AG04450 (cell line): ENCODE data around the gene ZNF365. TPM values are rescaled to one million over a fixed set of nuclear protein-coding genes. Genes with fewer than 3 reads are reported as not detected.

Experiments used
- CTCF ChIA-PET: fragments of 300-600, 350-600 bp; formaldehyde crosslinking; extraction: SDS; loops from one replicate; lab custom pipeline; 2022; ENCODE audit warnings: antibody characterized with exemption, inconsistent platforms; lab: Charles Lee
- POLR2A ChIA-PET: fragments of 350-600 bp; formaldehyde crosslinking; extraction: SDS; loops from one replicate; lab custom pipeline; 2021; ENCODE audit warnings: antibody characterized with exemption, inconsistent platforms; lab: Yijun Ruan, JAX
- DNase-seq: peaks from one replicate; pipeline ENCODE4 v3.0.0-alpha.2; 2011; ENCODE audit warnings: low read depth, low spot score
- H3K27ac ChIP-seq: one replicate; pipeline ENCODE4 v1.5.1; 2012; ENCODE audit warnings: low read depth, low read length, control low read depth
- H3K27me3 ChIP-seq: one replicate; pipeline ENCODE4 v1.6.0; 2012; ENCODE audit warnings: low read length; ENCODE audit not compliant: control insufficient read depth, insufficient read depth
- H3K4me3 ChIP-seq: 2 replicates; pipeline ENCODE4 v1.5.1; 2011; ENCODE audit warnings: mild to moderate bottlenecking, low read depth, low read length, control low read depth
- H3K9me3 ChIP-seq: 2 replicates; pipeline ENCODE4 v1.5.1; 2012; ENCODE audit warnings: low read length; ENCODE audit not compliant: control insufficient read depth, insufficient read depth
- CTCF ChIP-seq: IDR thresholded peaks from 2 replicates; pipeline ENCODE4 v1.5.1; 2011; ENCODE audit warnings: low read depth, low read length, control low read depth, inconsistent platforms
- polyA plus RNA-seq: library from polyadenylated mRNA; depleted of rRNA; stranded (reverse); fragments of >200 nt; gene quantifications from 2 replicates; pipeline ENCODE4 v1.2.3, GENCODE V29; 2011; rRNA removed
- small RNA-seq: library from RNA; depleted of rRNA; stranded (forward); fragments of <200 nt; gene quantifications from one replicate; pipeline ENCODE3, GENCODE V24; 2012; ENCODE audit warnings: low read depth; ENCODE audit not compliant: insufficient read length

The ZNF365 gene
- polyA plus RNA-seq, 1 experiment, result 3.9 TPM

- DNase-seq, result no peak
- H3K27me3 ChIP-seq, result no peaks in the 10 kb centered on the region
- no peak for TF ChIP-seq CTCF
- H3K9me3 ChIP-seq, result no peaks in the 10 kb centered on the region
- H3K4me3 ChIP-seq, result no peak overlapping the region
- ChIA-PET CTCF (interaction anchor here (0.6 to 5.5 kb wide), 3 partner anchors 14 to 706 kb away, joined by 3 to 48 read pairs (median 4); no protein-coding TSS in a partner anchor), POLR2A (no interaction called here)
- H3K27ac ChIP-seq, result no peak overlapping the region
Measured at GRCh38 chr10:62451611-62451975, 77.4 kb downstream of the ZNF365 start.

Small RNA genes lying within 50 kb of the gene (small RNA-seq; reads per million reads assigned to genes)
- not detected for gene RN7SL591P

Other genes with a start within 250 kb of the ZNF365 start
- 1.0 and 1.4 TPM in 2 replicates for gene RTKN2, start 105.5 kb upstream of the ZNF365 start, polyA plus RNA-seq